Right renal pelvis (tissue), 4 donors: Measurements from ENCODE around the gene MSANTD1. TPM values are rescaled to one million over a fixed set of nuclear protein-coding genes. Genes with fewer than 3 reads are reported as not detected.

Experiments used
- DNase-seq, 4 donors: peaks; one replicate each; pipeline ENCODE4 v3.0.0-alpha.2; 2013; ENCODE audit warnings: low read depth in 4 of 4, low spot score in 3 of 4, missing footprints in 1 of 4
- polyA plus RNA-seq, 4 donors: library from polyadenylated mRNA; unstranded; fragments of 120-200 nt; gene quantifications; one replicate each; pipeline ENCODE4 v1.2.1, GENCODE V29; 2013; ENCODE audit not compliant: insufficient read length in 4 of 4

Gene MSANTD1
- polyA plus RNA-seq, 4 donors, result 0.36 to 0.61 (median 0.38) TPM

- no peak for DNase-seq
Measured at GRCh38 chr4:3246458-3247398, 2.2 kb upstream of the MSANTD1 start.

GRCh38 chr4:3247399-3248177 lies 1.4 kb upstream of the MSANTD1 start:
- DNase-seq, result no peak

GRCh38 chr4:3248178-3248480 lies 830 bp upstream of the MSANTD1 start:
- DNase-seq, result no peak

GRCh38 chr4:3249711-3250437 lies 915 bp downstream of the MSANTD1 start:
- DNase-seq, result no peak

- DNase-seq, result no peak
Measured at GRCh38 chr4:3250438-3250955, 1.5 kb downstream of the MSANTD1 start.

- no peak for DNase-seq
Measured at GRCh38 chr4:3250956-3251690, 2.2 kb downstream of the MSANTD1 start.

- DNase-seq, result no peak
Measured at GRCh38 chr4:3251691-3252479, 2.9 kb downstream of the MSANTD1 start.

- DNase-seq, result no peak
Measured at GRCh38 chr4:3252480-3252828, 3.5 kb downstream of the MSANTD1 start.

GRCh38 chr4:3252831-3253641 lies 4.1 kb downstream of the MSANTD1 start:
- no peak for DNase-seq

- no peak for DNase-seq
Measured at GRCh38 chr4:3253808-3254207, 4.8 kb downstream of the MSANTD1 start.

GRCh38 chr4:3254302-3255131 lies 5.6 kb downstream of the MSANTD1 start:
- no peak for DNase-seq

- no peak for DNase-seq
Measured at GRCh38 chr4:3255611-3256186, 6.7 kb downstream of the MSANTD1 start.

GRCh38 chr4:3256230-3257102 lies 7.5 kb downstream of the MSANTD1 start:
- no peak for DNase-seq

GRCh38 chr4:3257103-3257555 lies 8.2 kb downstream of the MSANTD1 start:
- no peak for DNase-seq

- DNase-seq, result no peak
Measured at GRCh38 chr4:3257556-3258482, 8.9 kb downstream of the MSANTD1 start.
